ELF-1 (cell line): ENCODE measurements around the gene HSF2BP.
"Not testable (repeated sequence)": the region's sequence is repeated elsewhere in the genome, so short reads cannot be mapped to it uniquely, and the experiment has no call there.

Experiments
- DNase-seq: peaks from one replicate; pipeline ENCODE4 v3.0.0-alpha.2; 2016; ENCODE audit warnings: low read depth, low spot score

The HSF2BP gene

GRCh38 chr21:43516860-43517627, 142.2 kb downstream of the HSF2BP start:
- not testable (repeated sequence) for DNase-seq

DNA sequence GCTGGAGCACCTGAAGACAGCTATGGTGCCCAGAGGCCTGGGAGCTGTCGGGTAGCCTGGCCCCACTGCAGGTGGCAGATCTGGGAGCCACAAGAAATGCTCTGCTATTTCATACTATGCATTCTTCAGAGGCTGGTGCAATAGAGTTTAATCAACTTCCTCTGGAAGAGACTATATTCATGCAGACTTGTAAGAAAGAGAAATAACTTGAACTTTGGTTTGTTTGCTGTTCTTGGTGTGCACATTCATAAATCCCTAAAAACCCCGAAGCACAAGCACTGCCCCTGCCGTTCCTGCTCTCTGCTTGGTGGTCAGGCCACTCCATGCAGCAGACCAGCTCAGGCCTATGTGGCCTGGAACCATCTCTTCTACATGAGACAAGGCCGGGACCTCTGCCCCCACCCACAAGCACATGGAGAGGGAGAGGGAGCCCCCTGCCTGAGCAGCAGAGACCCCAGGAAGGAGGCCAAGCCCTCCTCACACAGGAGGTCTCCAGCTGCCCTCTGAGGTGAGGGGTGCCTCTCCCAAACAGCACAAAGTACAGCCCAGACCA, 142.9 kb downstream of the HSF2BP start:
- DNase-seq: not testable (repeated sequence)

DNA sequence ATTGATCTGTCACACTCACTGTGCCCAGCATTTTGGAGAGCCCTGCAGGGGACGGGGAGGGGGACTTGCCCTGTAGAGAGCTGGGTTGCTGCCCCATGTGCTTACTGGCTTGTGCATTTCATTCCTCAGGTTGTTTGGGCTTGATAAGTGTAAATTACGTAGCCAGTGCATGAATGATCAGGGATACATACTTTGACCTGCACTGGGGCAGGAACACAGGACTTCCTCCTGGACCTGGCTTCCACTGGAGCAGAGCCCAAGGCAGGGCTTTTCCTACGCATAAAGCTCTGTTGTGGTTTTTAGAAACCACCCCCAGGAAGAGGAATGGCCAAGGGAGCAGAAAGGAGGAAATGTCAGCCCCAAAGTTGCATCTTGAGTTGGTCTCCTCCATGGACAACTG, 144.5 kb downstream of the HSF2BP start:
- DNase-seq: not testable (repeated sequence)

DNA sequence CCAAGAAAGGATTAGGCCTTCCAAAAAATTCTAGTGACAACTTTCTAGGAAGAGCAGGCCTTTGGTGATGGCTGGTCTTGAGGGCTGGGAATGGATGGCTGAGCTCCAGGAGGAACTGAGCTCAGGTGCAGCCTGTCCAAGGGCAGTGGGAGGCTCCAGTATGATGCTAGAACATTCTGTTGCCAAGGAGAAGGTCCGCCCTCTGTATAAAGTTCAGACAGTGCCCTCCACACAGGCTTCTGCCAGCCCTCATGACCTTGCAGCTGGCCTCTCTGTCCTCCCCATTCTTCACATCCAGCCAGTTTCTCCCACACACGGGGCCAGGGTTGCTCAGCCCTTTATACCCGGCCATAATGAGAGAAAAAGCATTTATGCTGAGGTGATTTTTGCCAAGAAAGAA, 146.3 kb downstream of the HSF2BP start:
- DNase-seq: not testable (repeated sequence)

DNA sequence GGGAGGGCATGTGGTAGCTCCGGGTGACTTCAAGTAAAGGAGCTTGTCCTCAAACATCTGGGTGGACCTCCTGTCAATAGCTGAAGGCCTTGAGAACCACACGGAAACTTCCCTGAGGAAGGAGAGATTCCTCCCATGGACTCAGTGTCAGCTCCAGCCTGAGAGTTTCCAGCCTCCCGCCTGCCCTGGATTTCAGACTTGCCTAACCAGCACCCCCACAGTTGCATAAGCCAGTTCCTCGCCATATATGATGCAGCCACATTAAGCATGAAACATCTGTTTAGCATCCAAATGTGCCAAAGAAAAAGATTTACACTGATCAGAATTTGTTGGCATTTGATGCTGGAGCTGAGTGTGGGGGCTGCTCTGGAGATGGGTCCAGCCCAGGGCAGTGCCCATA, 148.1 kb downstream of the HSF2BP start:
- DNase-seq: not testable (repeated sequence)

- DNase-seq: not testable (repeated sequence)
Measured at GRCh38 chr21:43510669-43511068, 148.6 kb downstream of the HSF2BP start.

DNA sequence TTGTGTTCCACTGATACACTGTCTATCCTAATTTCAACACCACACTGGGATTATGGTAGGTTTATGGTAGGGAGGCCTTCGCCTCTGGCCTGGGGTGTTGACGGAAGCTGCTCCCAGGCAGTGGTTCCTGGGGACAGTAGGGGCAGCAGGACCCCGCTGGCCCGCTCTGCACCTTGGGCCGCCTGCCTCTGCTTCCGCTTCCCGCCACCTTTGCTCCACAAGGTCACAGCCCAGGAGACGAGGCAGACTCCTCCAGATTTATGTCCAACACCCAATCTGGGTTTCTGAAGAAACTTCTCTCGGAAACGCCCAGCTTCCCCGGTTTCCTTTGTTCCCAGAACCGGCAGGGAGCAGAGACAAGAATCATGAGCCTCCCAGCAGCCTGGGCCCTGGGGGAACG, 155.4 kb downstream of the HSF2BP start:
- DNase-seq: not testable (repeated sequence)

GRCh38 chr21:43503075-43503750, 156.1 kb downstream of the HSF2BP start:
- DNase-seq: not testable (repeated sequence)

DNA sequence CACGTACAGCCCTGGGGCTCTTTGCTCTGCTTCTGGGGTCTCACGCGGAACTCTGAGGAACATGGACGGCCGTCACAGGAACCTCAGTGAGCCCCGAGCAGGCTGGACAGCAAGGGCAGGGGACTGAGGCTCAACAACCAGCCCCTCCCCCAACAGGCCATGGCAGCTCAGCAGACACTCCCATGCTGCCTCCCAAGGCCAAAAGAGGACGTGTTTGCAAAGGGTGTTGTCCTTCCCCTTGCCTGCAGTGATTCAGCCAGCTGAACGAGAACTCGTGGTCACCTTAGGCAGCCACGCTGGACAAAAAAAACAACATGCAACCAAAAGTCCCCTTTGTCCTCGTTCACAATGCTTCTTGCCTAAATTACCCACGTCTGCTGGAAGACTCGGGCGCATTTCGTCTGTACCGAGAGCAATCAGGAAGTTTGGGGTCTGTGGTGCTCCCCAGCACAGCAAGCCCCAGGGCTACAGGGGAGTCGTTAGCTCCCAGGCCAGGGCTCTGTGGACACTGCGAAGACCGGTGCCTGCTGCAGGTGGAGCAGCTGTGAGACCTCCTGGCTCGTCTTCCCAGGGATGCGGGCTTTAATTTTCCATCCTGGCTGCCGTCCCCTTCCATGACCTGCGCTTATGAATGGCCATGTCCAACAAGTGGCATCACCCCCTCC, 156.7 kb downstream of the HSF2BP start:
- not testable (repeated sequence) for DNase-seq

DNA sequence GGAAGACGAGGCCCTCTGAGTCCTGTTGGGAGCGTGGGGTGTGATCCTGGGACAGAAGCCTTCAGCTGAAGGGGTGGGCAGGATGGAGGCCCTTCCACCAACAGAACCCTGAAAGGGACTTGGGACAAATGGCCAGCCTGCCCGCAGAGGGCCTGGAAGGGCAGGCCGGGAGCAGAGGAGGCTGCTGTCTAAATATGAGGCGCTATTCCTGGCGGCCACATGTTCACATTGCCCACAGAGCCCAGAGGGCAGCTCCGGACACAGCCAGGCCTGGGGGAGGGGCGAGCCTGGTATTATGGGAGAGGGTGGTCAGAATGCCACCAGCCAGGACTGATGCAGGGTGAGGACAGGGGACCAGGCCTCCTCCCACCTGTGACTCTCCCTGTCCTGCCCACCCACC, 160.4 kb downstream of the HSF2BP start:
- DNase-seq: not testable (repeated sequence)

DNA sequence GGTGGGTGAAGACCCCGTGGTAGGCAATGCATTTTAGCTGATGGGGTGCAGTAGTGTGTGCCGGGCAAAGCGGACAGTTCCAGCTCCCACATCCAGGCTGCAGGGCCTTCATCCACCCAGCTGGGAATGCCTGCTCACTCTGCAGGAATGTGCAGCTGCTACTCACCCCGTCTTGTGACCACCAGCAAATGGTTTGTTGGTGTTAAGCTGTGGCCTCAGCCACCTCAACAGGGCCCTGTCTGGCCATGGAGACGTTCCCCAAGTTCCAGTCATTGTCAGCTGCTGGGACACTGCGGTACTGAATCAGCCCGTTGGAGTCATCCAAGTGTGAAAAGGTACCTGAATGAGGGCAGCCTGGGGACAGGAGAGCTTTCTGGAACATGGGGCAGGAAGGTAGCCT, 161.2 kb downstream of the HSF2BP start:
- DNase-seq: not testable (repeated sequence)

DNA sequence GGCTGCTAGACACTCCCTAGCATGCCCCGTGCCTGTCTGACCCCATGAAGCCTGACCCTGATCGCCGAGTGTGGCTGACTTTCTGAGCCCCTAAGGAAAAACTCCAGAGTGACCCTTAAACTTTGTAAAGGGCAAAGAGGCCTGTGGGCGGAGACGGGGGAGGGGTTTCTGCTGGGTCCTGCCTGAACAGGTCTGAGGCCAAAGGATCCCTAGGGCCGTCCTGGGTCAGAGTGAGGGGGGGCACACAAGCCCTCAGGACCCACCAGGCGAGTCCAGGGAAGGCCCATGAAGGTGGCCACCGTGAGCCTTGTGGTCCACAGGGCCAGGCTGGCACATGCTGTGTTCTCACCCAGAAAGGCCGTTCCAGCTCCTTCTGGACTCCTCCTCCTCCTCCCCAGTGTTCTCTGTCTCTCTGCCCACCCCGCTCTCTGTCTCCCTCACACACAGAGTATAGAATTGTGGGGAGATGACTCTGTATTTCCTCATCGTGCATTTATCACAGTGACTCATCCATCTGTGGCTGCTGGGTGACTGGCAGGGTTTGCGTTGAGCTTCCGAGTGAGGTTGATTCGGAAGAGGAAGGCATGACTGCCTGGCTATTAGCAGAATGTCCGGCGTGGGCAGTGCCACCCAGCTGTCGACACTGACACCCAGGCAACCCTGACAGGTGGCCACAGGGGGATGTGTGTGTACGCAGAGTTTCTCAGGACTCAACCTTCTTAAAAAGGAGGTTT, 164.8 kb downstream of the HSF2BP start:
- not testable (repeated sequence) for DNase-seq

GRCh38 chr21:43493471-43493870, 165.8 kb downstream of the HSF2BP start:
- DNase-seq: not testable (repeated sequence)

- not testable (repeated sequence) for DNase-seq
Measured at GRCh38 chr21:43488235-43488634, 171.1 kb downstream of the HSF2BP start.

- DNase-seq: not testable (repeated sequence)
Measured at GRCh38 chr21:43486051-43486450, 173.2 kb downstream of the HSF2BP start.

GRCh38 chr21:43485016-43485415, 174.3 kb downstream of the HSF2BP start:
- not testable (repeated sequence) for DNase-seq

DNA sequence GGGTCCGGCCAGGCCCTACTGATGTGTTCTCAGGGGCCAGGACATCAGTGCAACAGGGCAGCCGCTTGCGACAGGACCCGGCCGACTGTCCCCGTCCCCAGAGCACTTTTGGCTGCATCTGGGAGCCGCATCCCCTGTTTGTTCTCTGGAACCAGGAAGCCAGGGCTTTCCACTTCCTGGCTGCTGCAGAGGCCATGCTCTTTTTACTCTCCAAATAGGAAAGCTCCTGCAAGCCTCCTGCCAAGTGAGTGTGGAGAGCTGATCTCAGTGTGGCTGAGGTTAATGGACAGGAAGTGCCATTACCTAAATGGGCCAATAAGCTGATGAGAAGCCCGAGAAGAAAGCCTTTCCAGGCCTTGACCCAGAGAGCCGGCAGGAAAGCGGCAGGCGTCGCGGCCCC, 180.1 kb downstream of the HSF2BP start:
- DNase-seq: not testable (repeated sequence)
